DMS79 (cell line): ENCODE measurements around the gene CTNNB1.

Source experiments
- DNase-seq: peaks from one replicate; lab custom pipeline; 2025; lab: John Stamatoyannopoulos, UW

Gene CTNNB1

GRCh38 chr3:41220906-41221677 is 21.8 kb downstream of the CTNNB1 start:
- no peak for DNase-seq

DNA sequence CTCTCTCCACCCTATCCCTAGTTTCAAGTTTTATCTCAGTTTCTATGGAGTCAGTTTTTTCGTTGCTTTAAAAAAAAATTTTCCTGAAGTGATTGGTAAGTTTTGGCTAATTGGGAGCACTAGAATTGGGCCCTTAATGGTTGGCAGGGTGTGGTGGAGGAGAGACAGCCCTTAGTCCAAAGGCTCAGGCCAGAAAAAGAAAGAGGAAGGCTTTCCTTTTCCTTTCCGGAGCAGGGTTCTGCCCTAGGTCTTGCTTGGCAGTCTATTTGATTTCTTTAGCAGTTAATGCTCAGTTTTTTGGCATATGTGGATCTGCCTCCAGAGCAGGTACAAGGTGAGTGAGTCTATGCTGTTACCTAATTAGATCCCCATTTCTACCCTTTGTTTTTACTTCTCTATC is 22.7 kb downstream of the CTNNB1 start:
- DNase-seq = no peak

- no peak for DNase-seq
Observed at GRCh38 chr3:41222501-41222900, 23.2 kb downstream of the CTNNB1 start.

GRCh38 chr3:41223078-41223477 is 23.8 kb downstream of the CTNNB1 start:
- no peak for DNase-seq

DNA sequence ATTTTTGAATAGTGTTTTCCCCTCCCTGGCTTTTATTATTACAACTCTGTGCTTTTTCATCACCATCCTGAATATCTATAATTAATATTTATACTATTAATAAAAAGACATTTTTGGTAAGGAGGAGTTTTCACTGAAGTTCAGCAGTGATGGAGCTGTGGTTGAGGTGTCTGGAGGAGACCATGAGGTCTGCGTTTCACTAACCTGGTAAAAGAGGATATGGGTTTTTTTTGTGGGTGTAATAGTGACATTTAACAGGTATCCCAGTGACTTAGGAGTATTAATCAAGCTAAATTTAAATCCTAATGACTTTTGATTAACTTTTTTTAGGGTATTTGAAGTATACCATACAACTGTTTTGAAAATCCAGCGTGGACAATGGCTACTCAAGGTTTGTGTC is 24.4 kb downstream of the CTNNB1 start:
- DNase-seq = no peak

GRCh38 chr3:41224120-41224806 is 25.0 kb downstream of the CTNNB1 start:
- DNase-seq = no peak

DNA sequence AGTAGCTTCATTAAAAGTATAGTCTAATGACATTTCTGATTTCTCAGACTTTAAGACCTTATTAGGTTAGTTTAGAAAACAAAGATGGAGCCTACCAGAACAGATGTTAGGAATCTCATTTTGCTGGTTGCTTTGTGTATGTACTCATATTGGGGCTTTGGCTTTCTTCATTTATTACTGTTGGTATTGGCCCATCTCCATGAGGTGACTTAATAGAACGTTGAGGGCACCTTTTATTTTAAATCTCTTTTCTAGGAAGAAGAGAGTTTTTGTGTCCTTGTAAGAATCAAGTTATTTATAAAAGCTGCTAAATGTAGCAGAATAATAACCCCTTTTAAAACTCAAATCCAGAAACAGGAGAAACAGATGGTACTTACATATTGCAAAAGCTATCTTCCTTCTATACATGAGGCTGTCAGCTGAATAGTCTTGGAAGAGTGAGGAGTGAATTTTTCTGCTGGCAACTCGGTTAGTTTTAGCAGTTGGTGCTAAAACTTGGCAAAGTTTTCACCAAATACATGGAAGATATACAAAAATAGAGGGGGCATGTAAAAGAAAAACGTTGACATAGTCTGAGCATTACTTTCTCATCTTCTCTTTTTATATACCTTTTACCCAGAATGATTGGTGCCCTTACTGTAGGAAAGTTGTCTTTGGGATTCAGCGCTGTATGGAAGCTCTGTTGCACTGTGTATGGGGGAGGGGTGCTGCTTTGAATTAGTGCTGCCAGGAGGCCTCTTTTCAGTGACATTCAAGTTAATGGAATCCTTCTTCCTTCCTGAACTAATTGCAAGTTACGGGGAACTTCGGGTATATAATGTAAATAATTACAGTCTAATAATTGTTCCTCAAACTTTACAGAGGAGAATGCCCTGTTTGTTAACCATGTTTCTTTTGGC is 35.8 kb downstream of the CTNNB1 start:
- DNase-seq = no peak

DNA sequence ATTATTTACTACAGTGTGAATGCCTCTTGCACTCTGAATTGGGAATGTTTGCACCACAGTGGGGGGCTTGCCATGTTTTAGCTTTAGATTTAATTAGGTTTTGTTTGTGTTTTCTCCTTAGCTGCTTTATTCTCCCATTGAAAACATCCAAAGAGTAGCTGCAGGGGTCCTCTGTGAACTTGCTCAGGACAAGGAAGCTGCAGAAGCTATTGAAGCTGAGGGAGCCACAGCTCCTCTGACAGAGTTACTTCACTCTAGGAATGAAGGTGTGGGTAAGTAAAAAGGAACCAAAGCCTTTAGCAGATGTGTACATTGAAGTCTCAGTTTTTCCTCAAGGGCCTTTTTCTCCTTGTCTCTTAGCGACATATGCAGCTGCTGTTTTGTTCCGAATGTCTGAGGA is 36.9 kb downstream of the CTNNB1 start:
- DNase-seq = no peak

DNA sequence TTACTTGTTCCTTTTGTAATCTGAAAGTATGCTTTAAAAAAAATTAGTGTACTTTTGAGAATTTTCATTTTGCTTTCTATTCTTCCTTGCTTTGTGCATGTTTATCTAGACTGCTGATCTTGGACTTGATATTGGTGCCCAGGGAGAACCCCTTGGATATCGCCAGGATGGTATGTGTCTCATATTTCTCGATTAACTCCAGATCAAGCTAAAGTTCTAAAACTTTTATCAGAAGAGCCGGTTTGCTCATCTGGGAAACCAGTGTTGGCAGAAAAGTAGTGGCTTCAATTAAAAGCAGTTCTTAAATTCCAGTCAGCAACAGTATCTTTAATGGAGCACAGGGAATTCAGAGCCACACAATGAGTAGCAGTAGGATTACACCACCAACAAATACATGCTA is 38.6 kb downstream of the CTNNB1 start:
- no peak for DNase-seq

- no peak for DNase-seq
Observed at GRCh38 chr3:41239587-41239986, 40.3 kb downstream of the CTNNB1 start.

DNA sequence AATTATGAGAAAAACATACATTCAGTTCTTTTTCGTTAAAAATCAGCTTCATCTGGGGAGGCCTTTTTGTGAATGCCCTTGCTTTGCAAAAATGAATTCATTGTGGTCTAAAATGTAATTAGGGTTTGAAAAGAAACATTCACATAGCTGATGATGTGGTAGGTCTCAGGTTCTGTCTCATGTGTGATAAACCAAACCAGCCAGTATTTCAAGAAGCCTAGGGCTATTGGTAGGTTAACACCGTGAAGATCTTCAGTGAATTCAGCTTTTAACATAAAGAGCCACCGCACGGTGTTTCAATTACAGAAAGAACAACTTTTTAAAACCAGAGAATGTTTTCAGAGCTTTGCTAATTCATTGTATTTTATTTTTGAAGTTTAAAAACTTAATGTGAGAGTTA is 41.9 kb downstream of the CTNNB1 start:
- no peak for DNase-seq

DNA sequence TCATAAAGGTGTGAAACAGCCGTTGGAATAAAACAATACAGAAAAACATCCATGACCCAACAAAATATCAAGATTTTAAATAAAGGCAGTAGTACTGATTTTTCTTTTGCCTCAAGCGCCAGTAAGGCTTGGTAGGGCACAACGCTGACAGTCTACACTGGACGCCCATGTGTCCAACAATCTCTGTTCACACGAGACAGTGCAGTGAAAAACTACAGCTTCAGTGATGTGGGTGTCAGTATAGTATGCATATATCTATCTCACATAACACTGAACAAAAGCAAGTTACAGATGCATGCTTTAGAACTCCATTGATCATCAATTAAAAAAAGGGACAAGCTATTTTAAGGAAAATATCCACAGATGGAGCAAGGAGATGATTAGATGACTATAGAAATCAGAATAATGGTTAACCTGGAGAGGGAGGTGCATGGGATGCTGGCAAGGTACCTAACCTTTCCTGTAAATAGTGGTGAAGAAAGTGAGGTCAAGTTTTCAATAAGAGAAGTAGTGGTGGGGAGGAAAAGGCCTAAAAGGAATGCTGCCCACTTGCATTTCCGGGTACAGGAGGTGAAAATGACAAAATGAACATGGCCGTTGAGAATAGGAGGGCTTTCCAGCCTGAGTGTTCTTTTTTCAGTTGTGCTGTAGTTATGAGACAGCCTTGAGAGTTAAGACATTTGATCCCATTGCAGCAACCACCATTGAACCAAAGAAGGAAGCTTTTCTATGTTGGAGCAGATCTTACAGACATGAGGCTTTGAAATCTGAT is 42.7 kb downstream of the CTNNB1 start:
- no peak for DNase-seq

- no peak for DNase-seq
Observed at GRCh38 chr3:41243183-41243582, 43.9 kb downstream of the CTNNB1 start.

DNA sequence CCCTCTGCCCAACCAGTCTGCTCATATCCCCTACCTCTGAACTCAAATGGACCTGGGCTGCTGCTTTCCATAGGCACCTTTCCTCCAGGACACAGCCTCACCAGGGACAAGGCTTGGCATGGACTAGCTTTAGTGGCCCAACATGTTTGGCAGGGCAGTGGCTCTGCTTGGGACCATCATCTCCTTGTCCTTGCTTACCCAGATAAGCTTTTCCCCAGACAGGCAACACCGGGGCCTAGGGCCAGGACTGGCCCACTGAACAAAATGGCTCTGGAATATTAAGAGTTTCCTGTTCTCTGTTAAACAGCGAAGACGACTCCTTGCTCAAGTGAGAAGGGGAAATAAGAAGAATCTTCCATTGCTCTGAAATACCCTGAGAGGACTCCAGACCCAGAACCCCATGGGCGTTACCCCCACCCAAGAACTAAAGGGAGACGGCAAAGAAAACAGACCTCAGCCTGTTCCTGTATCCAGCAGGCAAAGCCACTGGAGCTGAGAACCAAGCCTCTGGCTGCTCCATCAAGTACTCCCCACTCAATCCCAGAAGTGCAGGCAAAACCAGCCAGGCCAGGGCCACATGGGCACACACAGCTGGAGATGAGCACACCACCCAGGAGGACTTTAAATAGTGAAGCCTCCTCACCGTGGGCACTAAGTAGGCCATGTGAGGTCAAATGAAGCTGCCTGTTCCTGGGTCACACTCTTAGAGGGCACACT is 45.5 kb downstream of the CTNNB1 start:
- no peak for DNase-seq

- DNase-seq = no peak
Observed at GRCh38 chr3:41247055-41248004, 48.0 kb downstream of the CTNNB1 start.

DNA sequence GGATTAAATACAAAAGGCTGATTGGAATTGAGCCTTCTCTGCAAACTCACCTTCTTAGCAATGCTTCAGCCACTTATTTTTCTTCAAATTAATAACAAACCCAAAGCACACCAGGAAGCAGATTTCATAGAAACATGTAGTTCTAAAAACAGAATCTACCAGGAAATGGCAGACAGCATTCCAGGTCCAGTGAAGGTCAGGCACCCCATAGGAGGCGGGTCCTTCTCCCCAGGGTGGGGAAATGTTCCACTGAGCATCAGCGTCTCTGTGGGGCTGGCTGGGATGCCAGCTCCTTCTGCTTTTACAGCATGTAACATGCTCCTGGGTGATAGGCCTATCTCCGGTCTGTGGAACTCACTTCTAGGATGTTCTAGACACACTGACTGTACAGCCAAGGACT is 49.2 kb downstream of the CTNNB1 start:
- DNase-seq = no peak

GRCh38 chr3:41249318-41249717 is 50.0 kb downstream of the CTNNB1 start:
- DNase-seq = no peak

DNA sequence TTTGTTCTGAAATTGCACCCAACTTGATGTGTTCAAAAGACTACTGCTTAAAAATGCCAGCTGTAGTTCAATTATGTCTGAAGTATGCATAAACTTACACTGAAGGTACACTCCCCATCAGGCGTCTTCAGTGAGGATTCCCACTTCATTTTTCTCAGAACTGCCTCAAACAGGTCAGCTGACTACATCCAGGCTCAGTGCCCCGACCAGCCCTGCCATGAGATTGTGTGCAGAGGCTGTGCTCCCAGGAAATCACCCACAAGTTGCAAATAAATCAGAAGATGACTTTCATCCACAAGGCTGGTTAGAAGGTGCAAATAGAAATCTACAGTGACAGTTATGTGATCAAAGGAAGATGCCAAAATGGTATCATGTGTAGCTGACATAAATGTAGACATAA is 51.5 kb downstream of the CTNNB1 start:
- no peak for DNase-seq

GRCh38 chr3:41251593-41251992 is 52.3 kb downstream of the CTNNB1 start:
- DNase-seq = no peak

GRCh38 chr3:41258239-41258800 is 59.0 kb downstream of the CTNNB1 start:
- DNase-seq = no peak
